Endothelial cell (in vitro differentiated cells): ENCODE results near the gene MAGI1. TPM values are rescaled to one million over a fixed set of nuclear protein-coding genes. Genes with fewer than 3 reads are reported as not detected.

Experiments
- DNase-seq: peaks from one replicate; pipeline ENCODE4 v3.0.0; 2021; ENCODE audit warnings: low spot score
- H3K27ac Mint-ChIP-seq: one replicate; pipeline ENCODE4 v1.8.0; 2021; ENCODE audit warnings: mixed read lengths, inconsistent platforms; ENCODE audit not compliant: unreplicated experiment
- H3K27me3 Mint-ChIP-seq: one replicate; pipeline ENCODE4 v1.8.0; 2021; ENCODE audit warnings: mild to moderate bottlenecking, moderate library complexity, mixed read lengths, inconsistent platforms; ENCODE audit not compliant: unreplicated experiment
- H3K36me3 Mint-ChIP-seq: one replicate; pipeline ENCODE4 v1.8.0; 2021; ENCODE audit warnings: mild to moderate bottlenecking, low read depth, mixed read lengths, inconsistent platforms; ENCODE audit not compliant: unreplicated experiment
- H3K4me1 Mint-ChIP-seq: one replicate; pipeline ENCODE4 v1.8.0; 2021; ENCODE audit warnings: mild to moderate bottlenecking, mixed read lengths, inconsistent platforms; ENCODE audit not compliant: unreplicated experiment
- H3K4me3 Mint-ChIP-seq: one replicate; pipeline ENCODE4 v1.8.0; 2021; ENCODE audit warnings: mild to moderate bottlenecking, mixed read lengths, inconsistent platforms; ENCODE audit not compliant: unreplicated experiment
- H3K9me3 Mint-ChIP-seq: one replicate; pipeline ENCODE4 v1.8.0; 2021; ENCODE audit warnings: mixed read lengths, inconsistent platforms; ENCODE audit not compliant: unreplicated experiment
- CTCF ChIP-seq: fragments of 200-600 bp; sonication (generic); IDR thresholded peaks from one replicate; pipeline ENCODE4 v1.5.0; 2021; ENCODE audit warnings: antibody characterized with exemption; ENCODE audit not compliant: unreplicated experiment
- total RNA-seq: library from RNA; stranded (reverse); fragmentation: NEBNext Ultra II Directional; extraction: Animal tissue kit (Norgen Biotek cat#: 25700); gene quantifications from one replicate; pipeline ENCODE4 v1.2.1, GENCODE V29; 2021; ENCODE audit not compliant: unreplicated experiment

The MAGI1 gene
- total RNA-seq, 1 donor from 2014 or later: 33.8 TPM

- Mint-ChIP-seq H3K27ac (no peak overlapping the region), H3K4me3 (no peak overlapping the region), H3K36me3 (no peaks in the 10 kb centered on the region), H3K27me3 (no peaks in the 10 kb centered on the region), H3K9me3 (no peaks in the 10 kb centered on the region), H3K4me1 (peaks cover 2% of the 10 kb centered on the region)
- no peak for DNase-seq
- no peak for TF ChIP-seq CTCF
Observed at GRCh38 chr3:65783117-65783516, 255.6 kb downstream of the MAGI1 start.

DNA sequence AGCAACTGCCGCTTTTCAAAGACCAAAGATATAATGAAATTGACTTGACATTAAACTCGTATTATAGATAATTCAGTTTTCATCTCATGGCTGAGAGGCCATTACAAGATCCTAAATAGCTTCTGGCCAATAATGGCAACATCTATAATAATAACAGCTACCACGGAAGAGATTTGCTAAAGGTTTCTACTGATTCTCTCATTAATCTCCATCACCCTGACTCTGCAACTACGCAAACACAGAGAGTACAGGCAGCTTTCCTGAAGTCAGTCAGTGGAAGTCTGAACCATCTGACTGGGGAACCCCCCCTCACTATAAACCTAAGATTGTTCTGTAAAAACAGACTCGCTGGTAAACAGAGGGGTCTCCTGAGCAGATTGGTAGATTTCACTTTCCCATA, 257.1 kb downstream of the MAGI1 start:
- no peaks in the 10 kb centered on the region for H3K9me3 Mint-ChIP-seq
- no peak overlapping the region for H3K27ac Mint-ChIP-seq
- no peaks in the 10 kb centered on the region for H3K4me1 Mint-ChIP-seq
- no peak for DNase-seq
- H3K36me3 Mint-ChIP-seq: no peaks in the 10 kb centered on the region
- TF ChIP-seq CTCF: no peak
- H3K4me3 Mint-ChIP-seq: no peak overlapping the region
- H3K27me3 Mint-ChIP-seq: no peaks in the 10 kb centered on the region

- Mint-ChIP-seq H3K36me3 (no peaks in the 10 kb centered on the region), H3K4me3 (no peak overlapping the region), H3K27me3 (no peaks in the 10 kb centered on the region), H3K4me1 (no peaks in the 10 kb centered on the region), H3K9me3 (no peaks in the 10 kb centered on the region), H3K27ac (no peak overlapping the region)
- DNase-seq: no peak
- TF ChIP-seq CTCF: no peak
Observed at GRCh38 chr3:65779390-65779789, 259.3 kb downstream of the MAGI1 start.

DNA sequence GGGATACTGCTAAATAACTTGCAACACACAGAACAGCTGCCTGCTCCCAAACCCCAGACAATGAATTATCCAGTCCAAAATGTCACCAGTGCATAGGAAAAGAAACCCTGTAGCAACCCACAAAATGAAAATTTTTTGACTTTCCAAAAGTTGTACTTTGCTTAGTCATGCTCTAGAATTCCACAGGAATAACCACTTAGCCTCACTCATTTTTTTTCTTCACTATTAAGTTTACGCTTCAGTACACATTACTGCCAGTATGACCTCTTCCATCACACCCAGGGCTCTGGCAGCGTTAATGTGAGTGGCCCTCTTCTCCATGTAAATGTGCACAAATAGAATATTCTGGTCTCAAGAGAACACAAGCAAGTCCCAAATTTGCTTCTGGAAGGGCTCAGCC, 259.8 kb downstream of the MAGI1 start:
- Mint-ChIP-seq H3K9me3 (no peaks in the 10 kb centered on the region), H3K4me3 (no peak overlapping the region), H3K27me3 (no peaks in the 10 kb centered on the region), H3K27ac (no peak overlapping the region), H3K4me1 (no peaks in the 10 kb centered on the region), H3K36me3 (no peaks in the 10 kb centered on the region)
- no peak for TF ChIP-seq CTCF
- DNase-seq: no peak

GRCh38 chr3:65777050-65777449, 261.7 kb downstream of the MAGI1 start:
- DNase-seq: no peak
- no peak overlapping the region for H3K4me3 Mint-ChIP-seq
- no peaks in the 10 kb centered on the region for H3K36me3 Mint-ChIP-seq
- no peaks in the 10 kb centered on the region for H3K27me3 Mint-ChIP-seq
- H3K4me1 Mint-ChIP-seq: peaks cover 6% of the 10 kb centered on the region
- H3K27ac Mint-ChIP-seq: no peak overlapping the region
- TF ChIP-seq CTCF: no peak
- no peaks in the 10 kb centered on the region for H3K9me3 Mint-ChIP-seq
